ENCODE results near the gene APCDD1. TPM values are rescaled to one million over a fixed set of nuclear protein-coding genes. Genes with fewer than 3 reads are reported as not detected.

The APCDD1 gene
- polyA plus RNA-seq, 1 of the 3 experiments (the other 2 are of a cell fraction) = 0.02 TPM

GRCh38 chr18:10420561-10421352, 33.7 kb upstream of the APCDD1 start:
- H3K27me3 ChIP-seq (ENCODE audit: insufficient read depth) = no peaks in the 10 kb centered on the region
- ChIA-PET POLR2A (no interaction called here), CTCF (no interaction called here)
- DNase-seq = no peak
- H3K27ac ChIP-seq (ENCODE audit: low read depth in 2 of 2, low read length in 1 of 2) = no peak overlapping the region
- H3K4me3 ChIP-seq (ENCODE audit: low read depth in 2 of 2, low read length in 1 of 2) = no peak overlapping the region
- no peaks in the 10 kb centered on the region for H3K79me2 ChIP-seq (ENCODE audit: insufficient read depth)
- H3K9me3 ChIP-seq = no peaks in the 10 kb centered on the region
- H3K4me2 ChIP-seq = no peak overlapping the region
- TF ChIP-seq JUND (IDR thresholded peaks at IDR 0.05) (no peak), ZBTB33 (IDR thresholded peaks at IDR 0.05; ENCODE audit: borderline replicate concordance, low read depth) (no peak), USF1 (IDR thresholded peaks at IDR 0.05; ENCODE audit: borderline replicate concordance, low read depth) (no peak), GATA2 (CRISPR knock-in tag; IDR thresholded peaks at IDR 0.05) (no peak), EP300 (IDR thresholded peaks at IDR 0.05; ENCODE audit: borderline replicate concordance in 1 of 2, low read depth in 1 of 2, low read length in 1 of 2) (no peak), RAD21 (IDR thresholded peaks at IDR 0.05; ENCODE audit: low read length) (no peak), FOSL2 (IDR thresholded peaks at IDR 0.05; ENCODE audit: borderline replicate concordance, low read depth) (no peak), CTCF (IDR thresholded peaks at IDR 0.05) (no peak), MXI1 (IDR thresholded peaks at IDR 0.05; ENCODE audit: low read depth, low read length) (no peak), FOXM1 (IDR thresholded peaks at IDR 0.05; ENCODE audit: low read depth) (no peak), MAX (IDR thresholded peaks at IDR 0.05; ENCODE audit: low read depth) (no peak), FOXJ3 (CRISPR knock-in tag; IDR thresholded peaks at IDR 0.05) (no peak), IRF3 (IDR thresholded peaks at IDR 0.05; ENCODE audit: low read depth, low read length) (no peak), TEAD4 (IDR thresholded peaks at IDR 0.05; ENCODE audit: borderline replicate concordance, insufficient read depth) (no peak), SIN3A (IDR thresholded peaks at IDR 0.05; ENCODE audit: borderline replicate concordance, low read depth, low read length) (no peak), POLR2AphosphoS5 (IDR thresholded peaks at IDR 0.05; ENCODE audit: low read depth, low read length) (no peak), RFX5 (IDR thresholded peaks at IDR 0.05; ENCODE audit: low read length) (no peak), SMC3 (IDR thresholded peaks at IDR 0.05; ENCODE audit: low read depth, low read length) (no peak), MEF2A (IDR thresholded peaks at IDR 0.05; ENCODE audit: borderline replicate concordance, low read depth) (no peak), USF2 (IDR thresholded peaks at IDR 0.05; ENCODE audit: borderline replicate concordance, low read depth, low read length) (no peak)
- no peaks in the 10 kb centered on the region for H3K9me2 ChIP-seq
- WGBS (ENCODE audit: low lambda C conversion rate) = 22% methylated on average over 5 of the region's 5 CpGs
- no peak overlapping the region for H3K9ac ChIP-seq
- no peak overlapping the region for H2AFZ ChIP-seq (ENCODE audit: low read depth)
- no peaks in the 10 kb centered on the region for H3F3A ChIP-seq (replicated peaks; ENCODE audit: insufficient read depth)
- H3K4me1 ChIP-seq (ENCODE audit: control insufficient read depth in 1 of 2, insufficient read depth in 2 of 2, low read depth in 1 of 2, low read length in 1 of 2) = no peaks in the 10 kb centered on the region
- no peaks in the 10 kb centered on the region for H4K20me1 ChIP-seq (ENCODE audit: insufficient read depth)
- H3K36me3 ChIP-seq (replicated peaks in 1 of 2; ENCODE audit: control insufficient read depth in 1 of 2, insufficient read depth in 2 of 2, low read length in 1 of 2) = no peaks in the 10 kb centered on the region
